22Rv1 (cell line): Measurements from ENCODE around the gene HMSD.

ENCODE experiments used
- CTCF ChIP-seq: fragments of 450-650 bp; IDR thresholded peaks from 2 replicates; pipeline ENCODE4 v1.5.1; 2017; ENCODE audit warnings: mild to moderate bottlenecking
- ZFX ChIP-seq: fragments of 450-650 bp; IDR thresholded peaks from 2 replicates; pipeline ENCODE4 v1.6.1; 2017; ENCODE audit warnings: antibody characterized with exemption, borderline replicate concordance

GRCh38 chr18:63922049-63922448 is 27.1 kb upstream of the HMSD start:
- no peak for TF ChIP-seq CTCF
- TF ChIP-seq ZFX = no peak
